ENCODE measurements around the gene HOXA9.

- no peak for TF ChIP-seq CTCF (IDR thresholded peaks at IDR 0.05)
- TF ChIP-seq POLR2A (IDR thresholded peaks at IDR 0.05), result no peak
- TF ChIP-seq EP300 (IDR thresholded peaks at IDR 0.05), result no peak
Measured at GRCh38 chr7:27198871-27199801, 33.8 kb upstream of the HOXA9 start.

Measured in ovary (tissue), 3 donors.